Left renal pelvis (tissue), 4 donors: ENCODE data around the gene MORC3. TPM values are rescaled to one million over a fixed set of nuclear protein-coding genes. Genes with fewer than 3 reads are reported as not detected.

Source experiments
- DNase-seq, 4 donors: peaks; one replicate each; pipeline ENCODE4 v3.0.0-alpha.2; 2013; ENCODE audit warnings: low read depth in 4 of 4, low spot score in 3 of 4
- polyA plus RNA-seq, 4 donors: library from polyadenylated mRNA; unstranded; fragments of 120-200 nt; gene quantifications; one replicate each; pipeline ENCODE4 v1.2.1, GENCODE V29; 2013; ENCODE audit not compliant: insufficient read length in 4 of 4

MORC3 gene
- polyA plus RNA-seq, 4 donors: 38.0 to 41.2 (median 38.9) TPM

DNA sequence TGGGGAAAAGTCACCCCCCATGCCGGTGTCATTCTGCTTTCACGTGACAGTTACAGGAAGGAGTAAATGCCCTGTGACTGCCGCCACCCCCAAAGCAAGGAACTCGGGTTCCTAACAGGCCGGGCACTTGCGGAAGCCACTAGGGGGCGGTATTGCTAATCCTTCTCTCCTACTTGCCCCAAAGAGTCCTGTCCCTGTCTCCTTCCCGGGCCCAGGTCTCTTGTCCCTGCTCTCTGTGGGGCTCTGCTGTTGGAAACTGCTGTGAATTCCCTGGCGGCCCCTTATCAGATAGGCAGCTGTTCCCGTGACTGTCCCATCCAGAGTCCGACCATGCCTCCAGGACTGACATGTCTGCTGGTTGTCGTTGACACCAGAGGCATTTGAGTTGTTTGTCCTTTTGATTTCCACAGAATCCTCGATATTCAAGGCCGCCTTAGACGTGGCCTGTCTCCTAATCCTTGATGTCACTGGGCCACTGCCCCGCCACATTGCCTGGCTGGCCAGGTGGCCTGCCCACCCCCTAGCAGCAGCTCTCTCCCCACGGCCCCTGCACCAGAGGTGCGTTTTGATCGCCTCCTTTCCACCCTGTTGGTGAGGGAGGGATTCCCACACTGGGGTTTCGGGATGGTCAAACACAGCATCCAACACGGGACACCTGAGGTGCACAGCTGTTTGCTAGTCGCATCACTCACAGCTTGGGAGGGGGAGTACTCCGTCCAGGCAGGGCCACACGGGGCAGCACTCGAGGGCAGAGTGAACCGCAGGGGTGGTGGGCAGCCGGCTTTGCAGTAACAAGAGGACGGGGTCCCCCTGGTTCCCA, 102.5 kb downstream of the MORC3 start:
- no peak for DNase-seq

- DNase-seq: no peak
Observed at GRCh38 chr21:36423771-36424433, 103.9 kb downstream of the MORC3 start.

DNA sequence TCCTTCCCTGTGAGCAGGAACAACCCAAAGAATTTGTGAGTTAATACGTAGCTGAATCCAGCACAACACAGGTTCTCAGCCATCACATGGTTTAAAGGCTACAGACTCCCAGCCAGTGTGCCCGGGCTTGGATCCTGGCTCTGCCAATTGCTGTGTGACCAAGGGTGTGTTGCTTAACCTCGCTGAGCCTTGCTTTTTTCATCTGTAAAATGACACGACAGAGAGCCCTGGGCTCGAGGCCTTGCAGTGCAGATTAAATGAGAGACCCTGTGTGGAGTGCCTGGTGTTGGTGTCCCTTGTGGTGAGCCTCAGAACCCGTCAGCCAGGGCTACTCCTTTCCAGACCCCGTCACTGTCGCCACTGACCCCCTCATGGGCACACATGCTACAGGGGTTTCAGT, 104.6 kb downstream of the MORC3 start:
- no peak for DNase-seq

- DNase-seq: no peak
Observed at GRCh38 chr21:36425286-36425685, 105.3 kb downstream of the MORC3 start.

Other genes starting within 250 kb of the MORC3 start
- 1 to 10 TPM; 1.1 to 5.6 (median 1.7) TPM for gene CBR3, start 185.1 kb upstream of the MORC3 start, polyA plus RNA-seq
- 1 to 10 TPM; 4.8 to 8.2 (median 6.1) TPM for gene DOP1B, start 163.4 kb upstream of the MORC3 start, polyA plus RNA-seq
- gene CHAF1B, start 65.2 kb downstream of the MORC3 start, polyA plus RNA-seq: 1 to 10 TPM; 5.8 to 9.5 (median 8.8) TPM
- 1 to 10 TPM in 3 of 4 donors, under 1 TPM in 1; 0.07 to 6.1 (median 4.2) TPM for gene CLDN14, start 159.9 kb downstream of the MORC3 start, polyA plus RNA-seq